B cell (primary cell): ENCODE data around the gene MT1A.
"Not testable (repeated sequence)": the region's sequence is repeated elsewhere in the genome, so short reads cannot be mapped to it uniquely, and the experiment has no call there.

Experiments
- CTCF ChIP-seq: fragments of 200-600 bp; IDR thresholded peaks from one replicate; pipeline ENCODE4 v1.8.0; 2022; ENCODE audit warnings: antibody characterized with exemption, mild to moderate bottlenecking
- EZH2 ChIP-seq: IDR thresholded peaks from 2 replicates; pipeline ENCODE4 v1.6.1; 2012; ENCODE audit warnings: borderline replicate concordance, low read depth, mild to moderate bottlenecking, moderate library complexity, low read length; ENCODE audit not compliant: insufficient read depth, poor library complexity, severe bottlenecking

GRCh38 chr16:56665286-56666261 is 27.1 kb downstream of the MT1A start:
- TF ChIP-seq CTCF, EZH2: not testable (repeated sequence)
